ENCODE data around the gene FIBCD1. TPM values are rescaled to one million over a fixed set of nuclear protein-coding genes. Genes with fewer than 3 reads are reported as not detected.

The FIBCD1 gene
- total and polyA plus RNA-seq, 2 experiments from 2014 or later, result 4.4 to 5.6 TPM

- TF ChIP-seq ZNF462 (CRISPR knock-in tag; IDR thresholded peaks at IDR 0.05) (0 out of 2 replicates have a peak, but pooled peaks have one; percentile 4), CREB1 (CRISPR knock-in tag; IDR thresholded peaks at IDR 0.05; ENCODE audit: low read depth) (0 out of 2 replicates have a peak, but pooled peaks have one; percentile 28)
Observed at GRCh38 chr9:130866474-130866965, 72.5 kb downstream of the FIBCD1 start (continued).

GRCh38 chr9:130865921-130866320 is 73.1 kb downstream of the FIBCD1 start:
- Histone ChIP-seq H4K20me1 (replicated peaks; ENCODE audit: insufficient read depth) (peaks cover 12% of the 10 kb centered on the region), H3K4me1 (ENCODE audit: insufficient read depth) (no peaks in the 10 kb centered on the region), H2AFZ (no peak overlapping the region), H3K9me2 (ENCODE audit: insufficient read depth) (no peaks in the 10 kb centered on the region), H3K4me3 (no peak overlapping the region), H3K27me3 (ENCODE audit: insufficient read depth) (no peaks in the 10 kb centered on the region), H3F3A (replicated peaks; ENCODE audit: low read depth) (peaks cover 13% of the 10 kb centered on the region; the same call in 1 of the 2 replicates), H3K4me2 (no peak overlapping the region), H3K36me3 (ENCODE audit: insufficient read depth) (peaks cover 5% of the 10 kb centered on the region; the same call in 1 of the 2 replicates), H3K79me2 (replicated peaks; ENCODE audit: insufficient read depth) (peaks cover 73% of the 10 kb centered on the region), H3K27ac (ENCODE audit: low read depth) (no peak overlapping the region)
- no peaks in the 10 kb centered on the region for H3K9me3 Mint-ChIP-seq
- TF ChIP-seq ETS1 (IDR thresholded peaks at IDR 0.05) (no peak), CREB1 (CRISPR knock-in tag; IDR thresholded peaks at IDR 0.05; ENCODE audit: low read depth) (no peak), CTCF (conservative IDR thresholded peaks at IDR 0.05; ENCODE audit: low read depth in 2 of 2) (no peak), JUNB (IDR thresholded peaks at IDR 0.05; ENCODE audit: unreplicated experiment) (no peak), ZNF462 (CRISPR knock-in tag; IDR thresholded peaks at IDR 0.05) (no peak)
- ATAC-seq (no peak), DNase-seq (ENCODE audit: low spot score) (no peak)
- H3K4me3 Mint-ChIP-seq, result no peak overlapping the region
- no peak overlapping the region for H3K27ac Mint-ChIP-seq
- no peaks in the 10 kb centered on the region for H3K27me3 Mint-ChIP-seq (ENCODE audit: insufficient read depth, low read depth, poor library complexity)
- peaks cover 33% of the 10 kb centered on the region for H3K36me3 Mint-ChIP-seq (ENCODE audit: low read depth)
- H3K4me1 Mint-ChIP-seq, result no peaks in the 10 kb centered on the region; the same call in 1 of the 3 replicates

All from GM23338 (cell line).